SU-DHL-6 (cell line): ENCODE measurements around the gene OSBPL5.
"Not testable (repeated sequence)": the region's sequence is repeated elsewhere in the genome, so short reads cannot be mapped to it uniquely, and the experiment has no call there.

Experiments
- H2AFZ ChIP-seq: fragments of 200-600 bp; sonication (generic); 2 replicates; pipeline ENCODE4 v1.6.1; 2014; ENCODE audit warnings: low read depth, mild to moderate bottlenecking, moderate library complexity, mixed read lengths, antibody characterized with exemption, low read length; ENCODE audit not compliant: severe bottlenecking
- H3F3A ChIP-seq: fragments of 200-600 bp; shearing (Covaris generic); 2 replicates; pipeline ENCODE4 v1.6.0; 2016; ENCODE audit warnings: antibody characterized with exemption, mild to moderate bottlenecking; ENCODE audit not compliant: insufficient read depth
- H3K27ac ChIP-seq: fragments of 200-600 bp; sonication (generic); 2 replicates; pipeline ENCODE4 v1.5.1; 2016; ENCODE audit warnings: low read depth, mild to moderate bottlenecking, low read length, moderate library complexity, mixed read lengths
- H3K27me3 ChIP-seq: fragments of 200-600 bp; sonication (generic), shearing (Covaris generic); 2 replicates; pipeline ENCODE4 v1.6.0; 2014; ENCODE audit warnings: mild to moderate bottlenecking, low read length
- H3K36me3 ChIP-seq: fragments of 200-600 bp; sonication (generic); 2 replicates; pipeline ENCODE4 v1.6.1; 2014; ENCODE audit warnings: mild to moderate bottlenecking, low read length, mixed read lengths
- H3K4me2 ChIP-seq: fragments of 300-600, 200-600 bp; shearing (Covaris generic), sonication (generic); 2 replicates; pipeline ENCODE4 v1.6.0; 2014; ENCODE audit warnings: low read length, low read depth, mild to moderate bottlenecking; ENCODE audit not compliant: poor library complexity, severe bottlenecking
- H3K4me3 ChIP-seq: fragments of 200-600 bp; sonication (generic); 2 replicates; pipeline ENCODE4 v1.5.1; 2014; ENCODE audit warnings: antibody characterized with exemption, low read length, mild to moderate bottlenecking, mixed read lengths; ENCODE audit not compliant: insufficient read depth, poor library complexity, severe bottlenecking
- H3K79me2 ChIP-seq: fragments of 200-600 bp; sonication (generic); 2 replicates; pipeline ENCODE4 v1.6.1; 2014; ENCODE audit warnings: mild to moderate bottlenecking, low read length, moderate library complexity; ENCODE audit not compliant: insufficient read depth
- H3K9ac ChIP-seq: fragments of 200-600 bp; sonication (generic); 2 replicates; pipeline ENCODE4 v1.7.0; 2014; ENCODE audit warnings: mild to moderate bottlenecking, low read length
- H3K9me2 ChIP-seq: fragments of 200-600 bp; sonication (generic); replicated peaks from 2 replicates; pipeline ENCODE4 v1.6.1; 2014; ENCODE audit warnings: low read length; ENCODE audit not compliant: insufficient read depth
- H3K9me3 ChIP-seq: fragments of 200-600 bp; sonication (generic); 2 replicates; pipeline ENCODE4 v1.6.1; 2014; ENCODE audit warnings: low read length, mixed read lengths; ENCODE audit not compliant: insufficient read depth
- H4K20me1 ChIP-seq: fragments of 200-600 bp; sonication (generic); 2 replicates; pipeline ENCODE4 v1.6.1; 2014; ENCODE audit warnings: low read depth, mild to moderate bottlenecking, antibody characterized with exemption, low read length, moderate library complexity, mixed read lengths
- EZH2phosphoT487 ChIP-seq: fragments of 200-600 bp; sonication (generic), shearing (Covaris generic); conservative IDR thresholded peaks from 2 replicates; pipeline ENCODE4 v1.6.1; 2018; ENCODE audit warnings: mild to moderate bottlenecking, antibody characterized with exemption, low read length, moderate library complexity, mixed read lengths
- TF ChIP-seq, protein P1 (sequence below): fragments of 200-600 bp; sonication (generic); IDR thresholded peaks from one replicate; pipeline ENCODE4 v1.5.1; 2017; ENCODE audit warnings: antibody characterized with exemption, mild to moderate bottlenecking, low read length, moderate library complexity; ENCODE audit not compliant: insufficient read depth, poor library complexity, severe bottlenecking

The OSBPL5 gene

DNA sequence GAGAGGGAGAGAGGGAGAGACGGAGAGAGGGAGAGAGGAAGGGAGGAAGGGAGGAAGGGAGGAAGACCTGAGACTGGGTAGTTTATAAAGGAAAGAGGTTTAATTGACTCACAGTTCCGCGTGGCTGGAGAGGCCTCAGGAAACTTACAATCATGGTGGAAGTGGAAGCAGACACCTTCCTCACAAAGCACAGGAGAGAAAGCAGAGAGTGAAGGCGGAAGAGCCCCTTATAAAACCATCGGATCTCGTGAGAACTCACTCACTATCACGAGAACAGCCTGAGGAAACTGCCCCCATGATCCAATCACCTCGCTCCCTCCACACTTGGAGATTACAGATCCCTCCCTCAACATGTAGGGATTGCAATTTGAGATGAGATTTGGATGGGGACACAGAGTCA lies 95.7 kb downstream of the OSBPL5 start:
- no peak overlapping the region for H3K27ac ChIP-seq
- H3K4me2 ChIP-seq: no peak overlapping the region
- no peaks in the 10 kb centered on the region for H3K9me3 ChIP-seq
- no peak overlapping the region for H2AFZ ChIP-seq
- no peaks in the 10 kb centered on the region for H3K79me2 ChIP-seq
- no peak for TF ChIP-seq EZH2phosphoT487
- TF ChIP-seq, protein P1, sequence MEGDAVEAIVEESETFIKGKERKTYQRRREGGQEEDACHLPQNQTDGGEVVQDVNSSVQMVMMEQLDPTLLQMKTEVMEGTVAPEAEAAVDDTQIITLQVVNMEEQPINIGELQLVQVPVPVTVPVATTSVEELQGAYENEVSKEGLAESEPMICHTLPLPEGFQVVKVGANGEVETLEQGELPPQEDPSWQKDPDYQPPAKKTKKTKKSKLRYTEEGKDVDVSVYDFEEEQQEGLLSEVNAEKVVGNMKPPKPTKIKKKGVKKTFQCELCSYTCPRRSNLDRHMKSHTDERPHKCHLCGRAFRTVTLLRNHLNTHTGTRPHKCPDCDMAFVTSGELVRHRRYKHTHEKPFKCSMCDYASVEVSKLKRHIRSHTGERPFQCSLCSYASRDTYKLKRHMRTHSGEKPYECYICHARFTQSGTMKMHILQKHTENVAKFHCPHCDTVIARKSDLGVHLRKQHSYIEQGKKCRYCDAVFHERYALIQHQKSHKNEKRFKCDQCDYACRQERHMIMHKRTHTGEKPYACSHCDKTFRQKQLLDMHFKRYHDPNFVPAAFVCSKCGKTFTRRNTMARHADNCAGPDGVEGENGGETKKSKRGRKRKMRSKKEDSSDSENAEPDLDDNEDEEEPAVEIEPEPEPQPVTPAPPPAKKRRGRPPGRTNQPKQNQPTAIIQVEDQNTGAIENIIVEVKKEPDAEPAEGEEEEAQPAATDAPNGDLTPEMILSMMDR: no peak
- H3K4me3 ChIP-seq: no peak overlapping the region
- no peaks in the 10 kb centered on the region for H3K9me2 ChIP-seq
- no peaks in the 10 kb centered on the region for H4K20me1 ChIP-seq
- H3K9ac ChIP-seq: no peak overlapping the region
- H3K36me3 ChIP-seq: no peaks in the 10 kb centered on the region
- no peaks in the 10 kb centered on the region for H3F3A ChIP-seq
- H3K27me3 ChIP-seq: no peaks in the 10 kb centered on the region

DNA sequence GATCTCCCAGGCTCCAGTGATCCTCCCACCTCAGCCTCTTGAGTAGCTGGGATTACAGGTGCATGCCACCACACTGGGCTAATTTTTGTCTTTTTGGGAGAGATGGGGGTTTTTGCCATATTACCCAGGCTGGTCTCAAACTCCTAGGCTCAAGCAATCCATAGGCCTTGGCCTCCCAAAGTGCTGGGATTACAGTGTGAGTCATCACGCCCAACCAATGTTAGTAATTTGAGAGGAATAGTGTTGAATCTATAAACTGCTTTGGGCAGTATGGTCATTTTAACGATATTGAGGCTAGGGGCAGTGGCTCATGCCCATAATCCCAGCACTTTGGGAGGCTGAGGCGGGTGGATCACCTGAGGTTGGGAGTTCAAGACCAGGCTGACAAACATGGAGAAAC lies 98.8 kb downstream of the OSBPL5 start:
- not testable (repeated sequence) for H3K27me3 ChIP-seq, H3K9me3 ChIP-seq, H3K4me3 ChIP-seq, H3K79me2 ChIP-seq, H3K9me2 ChIP-seq, H3K36me3 ChIP-seq, H2AFZ ChIP-seq, H3K27ac ChIP-seq, H3F3A ChIP-seq, H3K4me2 ChIP-seq, H3K9ac ChIP-seq, H4K20me1 ChIP-seq

DNA sequence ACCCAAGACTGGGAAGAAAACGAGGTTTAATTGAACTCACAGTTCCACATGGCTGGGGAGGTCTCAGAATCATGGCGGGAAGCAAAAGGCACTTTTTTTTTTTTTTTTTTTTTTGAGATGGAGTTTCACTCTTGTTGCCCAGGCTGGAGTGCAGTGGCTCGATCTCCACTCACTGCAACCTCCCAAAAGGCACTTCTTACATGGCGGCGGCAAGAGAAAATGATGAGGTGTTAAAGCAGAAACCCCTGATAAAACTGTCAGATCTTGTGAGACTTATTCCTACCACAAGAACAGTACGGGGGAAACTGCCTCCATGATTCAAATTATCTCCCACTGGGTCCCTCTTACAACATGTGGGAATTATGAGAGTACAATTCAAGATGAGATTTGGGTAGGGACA lies 100.4 kb downstream of the OSBPL5 start:
- not testable (repeated sequence) for H3K79me2 ChIP-seq, H3F3A ChIP-seq, H3K9ac ChIP-seq, H3K36me3 ChIP-seq, H4K20me1 ChIP-seq, H3K4me2 ChIP-seq, H3K4me3 ChIP-seq, H2AFZ ChIP-seq, H3K27ac ChIP-seq, H3K9me3 ChIP-seq, H3K9me2 ChIP-seq, H3K27me3 ChIP-seq

DNA sequence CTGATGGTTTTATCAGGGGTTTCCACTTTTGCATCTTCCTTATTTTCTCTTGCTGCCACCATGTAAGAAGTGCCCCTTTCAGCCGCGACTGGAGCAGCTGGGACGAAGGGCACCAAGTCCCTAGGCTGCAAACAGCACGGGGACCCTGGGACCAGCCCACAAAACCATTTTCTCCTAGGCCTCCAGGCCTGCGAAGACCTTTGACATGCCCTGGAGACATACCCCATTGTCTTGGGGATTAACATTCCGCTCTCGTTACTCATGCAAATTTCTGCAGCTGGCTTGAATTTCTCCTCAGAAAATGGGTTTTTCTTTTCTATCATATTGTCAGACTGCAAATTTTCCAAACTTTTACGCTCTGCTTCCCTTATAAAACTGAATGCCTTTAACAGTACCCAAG lies 101.2 kb downstream of the OSBPL5 start:
- not testable (repeated sequence) for H2AFZ ChIP-seq

DNA sequence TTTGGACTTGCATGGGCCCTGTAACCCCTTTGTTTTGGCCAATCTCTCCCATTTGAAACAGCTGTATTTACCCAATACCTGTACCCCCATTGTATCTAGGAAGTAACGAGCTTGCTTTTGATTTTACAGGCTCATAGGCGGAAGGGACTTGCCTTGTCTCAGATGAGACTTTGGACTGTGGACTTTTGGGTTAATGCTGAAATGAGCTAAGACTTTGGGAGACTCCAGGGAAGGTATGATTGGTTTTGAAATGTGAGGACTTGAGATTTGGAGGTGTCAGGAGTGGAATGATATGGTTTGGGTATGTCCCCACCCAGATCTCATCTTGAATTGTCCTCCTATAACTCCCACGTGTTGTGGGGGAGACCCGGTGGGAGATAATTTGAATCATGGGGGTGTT lies 101.7 kb downstream of the OSBPL5 start:
- H3K27ac ChIP-seq, H2AFZ ChIP-seq: not testable (repeated sequence)

More for the DNA sequence above, 101.2 kb downstream of the OSBPL5 start:
- not testable (repeated sequence) for H3K4me3 ChIP-seq, H3K27ac ChIP-seq, H3K9ac ChIP-seq, H3K9me3 ChIP-seq, H3K27me3 ChIP-seq, H3K36me3 ChIP-seq, H3F3A ChIP-seq, H3K9me2 ChIP-seq, H3K79me2 ChIP-seq, H4K20me1 ChIP-seq, H3K4me2 ChIP-seq

More for the DNA sequence above, 101.7 kb downstream of the OSBPL5 start:
- H3K4me3 ChIP-seq, H3K27me3 ChIP-seq, H3K79me2 ChIP-seq, H3K9ac ChIP-seq, H4K20me1 ChIP-seq, H3K9me3 ChIP-seq, H3F3A ChIP-seq, H3K36me3 ChIP-seq, H3K9me2 ChIP-seq, H3K4me2 ChIP-seq: not testable (repeated sequence)
